HG03066 (cell line): Measurements from ENCODE around the gene RUNX1.
A peak's percentile ranks its signal among the peaks of the same experiment; 100 is the strongest.

Experiments
- ATAC-seq: cut with Tn5 transposase; IDR thresholded peaks from one replicate; pipeline ENCODE4 v1.9.1; 2021; ENCODE audit warnings: low read depth; ENCODE audit not compliant: unreplicated experiment

The RUNX1 gene

GRCh38 chr21:35048706-35049617 is at the start of gene RUNX1:
Gene RUNX1 (minus strand): TSS chr21:35049302.
- ATAC-seq: peak; percentile 48

- ATAC-seq: no peak
Measured at GRCh38 chr21:35097525-35097924, 48.4 kb upstream of the RUNX1 start.

- ATAC-seq: no peak
Measured at GRCh38 chr21:35096959-35097358, 47.9 kb upstream of the RUNX1 start.

GRCh38 chr21:35095859-35096291 is 46.8 kb upstream of the RUNX1 start:
- ATAC-seq: no peak

- no peak for ATAC-seq
Measured at GRCh38 chr21:35093514-35093913, 44.4 kb upstream of the RUNX1 start.

GRCh38 chr21:35091496-35091895 is 42.4 kb upstream of the RUNX1 start:
- ATAC-seq: no peak

- ATAC-seq: no peak
Measured at GRCh38 chr21:35090403-35090802, 41.3 kb upstream of the RUNX1 start.

- no peak for ATAC-seq
Measured at GRCh38 chr21:35088319-35088771, 39.2 kb upstream of the RUNX1 start.

- ATAC-seq: no peak
Measured at GRCh38 chr21:35086357-35086756, 37.3 kb upstream of the RUNX1 start.

- ATAC-seq: no peak
Measured at GRCh38 chr21:35084869-35085268, 35.8 kb upstream of the RUNX1 start.

GRCh38 chr21:35083246-35083645 is 34.1 kb upstream of the RUNX1 start:
- ATAC-seq: no peak

GRCh38 chr21:35081861-35082260 is 32.8 kb upstream of the RUNX1 start:
- no peak for ATAC-seq

- ATAC-seq: no peak
Measured at GRCh38 chr21:35079181-35079580, 30.1 kb upstream of the RUNX1 start.

GRCh38 chr21:35077975-35078374 is 28.9 kb upstream of the RUNX1 start:
- ATAC-seq: no peak

GRCh38 chr21:35077466-35077865 is 28.4 kb upstream of the RUNX1 start:
- no peak for ATAC-seq

GRCh38 chr21:35075546-35075945 is 26.4 kb upstream of the RUNX1 start:
- ATAC-seq: no peak

GRCh38 chr21:35072960-35073359 is 23.9 kb upstream of the RUNX1 start:
- no peak for ATAC-seq

GRCh38 chr21:35072557-35072956 is 23.5 kb upstream of the RUNX1 start:
- ATAC-seq: no peak

- no peak for ATAC-seq
Measured at GRCh38 chr21:35071347-35071746, 22.2 kb upstream of the RUNX1 start.

GRCh38 chr21:35070436-35070835 is 21.3 kb upstream of the RUNX1 start:
- no peak for ATAC-seq

GRCh38 chr21:35066824-35067223 is 17.7 kb upstream of the RUNX1 start:
- no peak for ATAC-seq
